ENCODE results near the gene PTDSS2. TPM values are rescaled to one million over a fixed set of nuclear protein-coding genes. Genes with fewer than 3 reads are reported as not detected.
"Not testable (repeated sequence)": the region's sequence is repeated elsewhere in the genome, so short reads cannot be mapped to it uniquely, and the experiment has no call there.

The PTDSS2 gene
- total and polyA plus RNA-seq, 2 donors (not counting 1 experiment from before 2014, with no cell fraction given): 22.1 to 29.0 TPM

DNA sequence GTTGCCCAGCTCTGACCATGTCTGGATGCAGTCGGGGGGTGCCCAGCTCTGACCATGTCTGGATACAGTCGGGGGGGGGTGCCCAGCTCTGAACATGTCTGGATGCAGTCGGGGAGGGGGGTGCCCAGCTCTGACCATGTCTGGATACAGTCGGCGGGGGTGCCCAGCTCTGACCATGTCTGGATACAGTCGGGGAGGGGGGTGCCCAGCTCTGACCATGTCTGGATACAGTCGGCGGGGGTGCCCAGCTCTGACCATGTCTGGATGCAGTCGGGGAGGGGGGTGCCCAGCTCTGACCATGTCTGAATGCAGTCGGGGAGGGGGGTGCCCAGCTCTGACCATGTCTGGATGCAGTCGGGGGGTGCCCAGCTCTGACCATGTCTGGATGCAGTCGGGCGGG lies 39.4 kb upstream of the PTDSS2 start:
- H3K27me3 ChIP-seq (replicated peaks in 1 of 4; ENCODE audit: control extremely low read depth in 1 of 4, control insufficient read depth in 3 of 4, insufficient read depth in 4 of 4, low read length in 3 of 4); H3K27me3 Mint-ChIP-seq; H2AFZ ChIP-seq (ENCODE audit: insufficient read depth, low read depth, low read length, poor library complexity, severe bottlenecking); CTCF ChIA-PET; intact Hi-C loops (cut with micrococcal nuclease); H3K9me3 ChIP-seq (ENCODE audit: control extremely low read depth in 1 of 3, control insufficient read depth in 2 of 3, insufficient read depth in 1 of 3, low read length in 2 of 3); ATAC-seq (ENCODE audit: low read depth); H3K4me3 Mint-ChIP-seq; DNase-seq; H3K27ac ChIP-seq (ENCODE audit: low read length in 2 of 2); H4K20me1 ChIP-seq (ENCODE audit: control insufficient read depth, insufficient read depth, low read length, poor library complexity, severe bottlenecking); H3K9ac ChIP-seq (ENCODE audit: low read length); H3K36me3 ChIP-seq (replicated peaks in 1 of 2; ENCODE audit: control extremely low read depth in 1 of 2, control insufficient read depth in 1 of 2, extremely low read depth in 1 of 2, insufficient read depth in 2 of 2, low read length in 1 of 2); H3K4me2 ChIP-seq (replicated peaks; ENCODE audit: low read depth, low read length, poor library complexity, severe bottlenecking); H3K9me3 Mint-ChIP-seq (ENCODE audit: insufficient read depth); H3K4me3 ChIP-seq (ENCODE audit: control extremely low read depth in 1 of 5, extremely low read depth in 1 of 5, insufficient read depth in 1 of 5, low read depth in 2 of 5, low read length in 4 of 5); H3K27ac Mint-ChIP-seq: not testable (repeated sequence)
- 100% methylated on average over 6 of the region's 13 CpGs for WGBS (ENCODE audit: insufficient coverage)
- Histone ChIP-seq H3K79me2 (ENCODE audit: control insufficient read depth, insufficient read depth, low read length) (peaks cover 13% of the 10 kb centered on the region), H3K4me1 (ENCODE audit: control insufficient read depth in 2 of 2, insufficient read depth in 2 of 2, low read length in 2 of 2) (peaks cover 23 to 44% of the 10 kb centered on the region in 2 donors)
- POLR2A ChIA-PET: interaction anchor here (0.7 to 0.8 kb wide), 2 partner anchors 432 to 1889 kb away, joined by 3 to 9 read pairs; partner anchors contain the start of gene TSPAN4
- H3K4me1 Mint-ChIP-seq: peaks cover 20% of the 10 kb centered on the region

DNA sequence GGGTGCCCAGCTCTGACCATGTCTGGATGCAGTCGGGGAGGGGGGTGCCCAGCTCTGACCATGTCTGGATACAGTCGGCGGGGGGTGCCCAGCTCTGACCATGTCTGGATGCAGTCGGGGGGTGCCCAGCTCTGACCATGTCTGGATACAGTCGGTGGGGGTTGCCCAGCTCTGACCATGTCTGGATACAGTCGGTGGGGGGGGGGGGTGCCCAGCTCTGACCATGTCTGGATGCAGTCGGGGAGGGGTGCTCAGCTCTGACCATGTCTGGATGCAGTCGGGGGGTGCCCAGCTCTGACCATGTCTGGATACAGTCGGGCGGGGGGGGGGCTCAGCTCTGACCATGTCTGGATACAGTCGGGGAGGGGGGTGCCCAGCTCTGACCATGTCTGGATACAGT lies 38.6 kb upstream of the PTDSS2 start:
- H3K27me3 ChIP-seq (replicated peaks in 1 of 4; ENCODE audit: control extremely low read depth in 1 of 4, control insufficient read depth in 3 of 4, insufficient read depth in 4 of 4, low read length in 3 of 4); H3K36me3 ChIP-seq (replicated peaks in 1 of 2; ENCODE audit: control extremely low read depth in 1 of 2, control insufficient read depth in 1 of 2, extremely low read depth in 1 of 2, insufficient read depth in 2 of 2, low read length in 1 of 2); ATAC-seq (ENCODE audit: low read depth); H3K27me3 Mint-ChIP-seq; H3K27ac ChIP-seq (ENCODE audit: low read length in 2 of 2); H3K4me3 ChIP-seq (ENCODE audit: control extremely low read depth in 1 of 5, extremely low read depth in 1 of 5, insufficient read depth in 1 of 5, low read depth in 2 of 5, low read length in 4 of 5); H3K9me3 ChIP-seq (ENCODE audit: control extremely low read depth in 1 of 3, control insufficient read depth in 2 of 3, insufficient read depth in 1 of 3, low read length in 2 of 3); H2AFZ ChIP-seq (ENCODE audit: insufficient read depth, low read depth, low read length, poor library complexity, severe bottlenecking); H3K4me2 ChIP-seq (replicated peaks; ENCODE audit: low read depth, low read length, poor library complexity, severe bottlenecking); DNase-seq; H3K27ac Mint-ChIP-seq; H3K9me3 Mint-ChIP-seq (ENCODE audit: insufficient read depth); H4K20me1 ChIP-seq (ENCODE audit: control insufficient read depth, insufficient read depth, low read length, poor library complexity, severe bottlenecking); H3K4me3 Mint-ChIP-seq; intact Hi-C loops (cut with micrococcal nuclease); CTCF ChIA-PET; H3K9ac ChIP-seq (ENCODE audit: low read length): not testable (repeated sequence)
- POLR2A ChIA-PET: interaction anchor here (0.7 kb wide), 1 partner anchor 1888 kb away, joined by 3 read pairs; no protein-coding TSS in a partner anchor
- peaks cover 26% of the 10 kb centered on the region for H3K4me1 Mint-ChIP-seq
- Histone ChIP-seq H3K4me1 (ENCODE audit: control insufficient read depth in 2 of 2, insufficient read depth in 2 of 2, low read length in 2 of 2) (peaks cover 26 to 43% of the 10 kb centered on the region in 2 donors), H3K79me2 (ENCODE audit: control insufficient read depth, insufficient read depth, low read length) (peaks cover 13% of the 10 kb centered on the region)
- WGBS (ENCODE audit: insufficient coverage): 100% methylated on average over 1 of the region's 11 CpGs

Measured in B cell (primary cell).